Stimulated activated CD4-positive, alpha-beta T cell treated with anti-CD3 and anti-CD28 coated beads, Interleukin-15, amount 100 ng/mL, for 48 hours (primary cell): ENCODE results near the gene FAM25A.
A peak's percentile ranks its signal among the peaks of the same experiment; 100 is the strongest.
"Not testable (repeated sequence)": the region's sequence is repeated elsewhere in the genome, so short reads cannot be mapped to it uniquely, and the experiment has no call there.

ENCODE experiments used
- DNase-seq, 2 donors: peaks; one replicate each; pipeline ENCODE4 v3.0.0-alpha.2; 2020; ENCODE audit warnings: low read depth in 2 of 2

The FAM25A gene

GRCh38 chr10:87020056-87020455 lies at the start of gene FAM25A:
Gene FAM25A (plus strand): TSS chr10:87020294. CDS start chr10:87020325, 31 bp downstream.
- not testable (repeated sequence) for DNase-seq

- no peak for DNase-seq
Observed at GRCh38 chr10:86970982-86971231, 49.2 kb upstream of the FAM25A start.

- peak; percentile 70 to 75 for DNase-seq
Observed at GRCh38 chr10:86971232-86971991, 48.7 kb upstream of the FAM25A start.

- no peak for DNase-seq
Observed at GRCh38 chr10:86972613-86973380, 47.3 kb upstream of the FAM25A start.

- DNase-seq: no peak
Observed at GRCh38 chr10:86974484-86974883, 45.6 kb upstream of the FAM25A start.

- no peak for DNase-seq
Observed at GRCh38 chr10:86976362-86977056, 43.6 kb upstream of the FAM25A start.

GRCh38 chr10:86978457-86978856 lies 41.6 kb upstream of the FAM25A start:
- DNase-seq: not testable (repeated sequence)

GRCh38 chr10:86979296-86979818 lies 40.7 kb upstream of the FAM25A start:
- no peak for DNase-seq

- DNase-seq: no peak
Observed at GRCh38 chr10:86979977-86980448, 40.1 kb upstream of the FAM25A start.

- DNase-seq: not testable (repeated sequence)
Observed at GRCh38 chr10:86981020-86981419, 39.1 kb upstream of the FAM25A start.

GRCh38 chr10:86981716-86982115 lies 38.4 kb upstream of the FAM25A start:
- DNase-seq: no peak

- not testable (repeated sequence) for DNase-seq
Observed at GRCh38 chr10:86984498-86984897, 35.6 kb upstream of the FAM25A start.

- no peak for DNase-seq
Observed at GRCh38 chr10:86988520-86988919, 31.6 kb upstream of the FAM25A start.

- not testable (repeated sequence) for DNase-seq
Observed at GRCh38 chr10:86991362-86991761, 28.7 kb upstream of the FAM25A start.

- DNase-seq: no peak
Observed at GRCh38 chr10:86992456-86992855, 27.6 kb upstream of the FAM25A start.

GRCh38 chr10:86992929-86993328 lies 27.2 kb upstream of the FAM25A start:
- DNase-seq: no peak

- not testable (repeated sequence) for DNase-seq
Observed at GRCh38 chr10:86999802-87000403, 20.2 kb upstream of the FAM25A start.

GRCh38 chr10:87000491-87000890 lies 19.6 kb upstream of the FAM25A start:
- no peak for DNase-seq

GRCh38 chr10:87007124-87007523 lies 13.0 kb upstream of the FAM25A start:
- not testable (repeated sequence) for DNase-seq

- DNase-seq: not testable (repeated sequence)
Observed at GRCh38 chr10:87007674-87008073, 12.4 kb upstream of the FAM25A start.

GRCh38 chr10:87008303-87008702 lies 11.8 kb upstream of the FAM25A start:
- not testable (repeated sequence) for DNase-seq
